ENCODE data around the gene TAS2R13. TPM values are rescaled to one million over a fixed set of nuclear protein-coding genes. Genes with fewer than 3 reads are reported as not detected.

The TAS2R13 gene
- polyA plus RNA-seq (ENCODE audit: insufficient read length), result 0.12 TPM
- long read RNA-seq, donor 1, result 0 reads
- long read RNA-seq, donor 2, result 0 reads
- long read RNA-seq, donor 3, result 0 reads
- long read RNA-seq, donor 4, result 0 reads
- long read RNA-seq, donor 5, result 0 reads
- long read RNA-seq, donor 6, result 0 reads
- long read RNA-seq, donor 7, result 0 reads
- long read RNA-seq, donor 8, result 0 reads

- no peak for DNase-seq
Observed at GRCh38 chr12:10909462-10909861, at the start of gene TAS2R13. Gene TAS2R13, minus strand, starts transcription at chr12:10909562. Its CDS starts 264 bp downstream, at chr12:10909298.

GRCh38 chr12:10957741-10958140 lies 48.4 kb upstream of the TAS2R13 start:
- DNase-seq, result no peak

- no peak for DNase-seq
Observed at GRCh38 chr12:10956085-10956484, 46.7 kb upstream of the TAS2R13 start.

- DNase-seq, result no peak
Observed at GRCh38 chr12:10952645-10953044, 43.3 kb upstream of the TAS2R13 start.

GRCh38 chr12:10943167-10943566 lies 33.8 kb upstream of the TAS2R13 start:
- no peak for DNase-seq

GRCh38 chr12:10941916-10942607 lies 32.7 kb upstream of the TAS2R13 start:
- no peak for DNase-seq

- DNase-seq, result no peak
Observed at GRCh38 chr12:10941369-10941768, 32.0 kb upstream of the TAS2R13 start.

GRCh38 chr12:10940389-10940788 lies 31.0 kb upstream of the TAS2R13 start:
- no peak for DNase-seq

GRCh38 chr12:10939163-10939562 lies 29.8 kb upstream of the TAS2R13 start, which contains the start of gene TAS2R14:
Gene TAS2R14, minus strand, starts transcription at chr12:10939263. Its CDS starts 56 bp downstream, at chr12:10939207.
- no peak for DNase-seq

GRCh38 chr12:10936506-10936905 lies 27.1 kb upstream of the TAS2R13 start:
- DNase-seq, result no peak

- no peak for DNase-seq
Observed at GRCh38 chr12:10928746-10929286, 19.5 kb upstream of the TAS2R13 start, which contains the start of gene PRH2. Gene PRH2, plus strand, starts transcription at chr12:10929236. Its CDS starts 38 bp downstream, at chr12:10929274.

- no peak for DNase-seq
Observed at GRCh38 chr12:10926269-10926668, 16.9 kb upstream of the TAS2R13 start.

- DNase-seq, result no peak
Observed at GRCh38 chr12:10919809-10920208, 10.4 kb upstream of the TAS2R13 start.

GRCh38 chr12:10910380-10910779 lies 1.0 kb upstream of the TAS2R13 start:
- no peak for DNase-seq

- DNase-seq, result no peak
Observed at GRCh38 chr12:10904686-10905085, 4.7 kb downstream of the TAS2R13 start.

GRCh38 chr12:10901427-10901826 lies 7.9 kb downstream of the TAS2R13 start:
- DNase-seq, result no peak

GRCh38 chr12:10900972-10901371 lies 8.4 kb downstream of the TAS2R13 start:
- DNase-seq, result no peak

GRCh38 chr12:10900530-10900929 lies 8.8 kb downstream of the TAS2R13 start:
- DNase-seq, result no peak

- DNase-seq, result no peak
Observed at GRCh38 chr12:10896854-10897253, 12.5 kb downstream of the TAS2R13 start.

GRCh38 chr12:10891937-10892336 lies 17.4 kb downstream of the TAS2R13 start:
- DNase-seq, result no peak

GRCh38 chr12:10889226-10889625 lies 20.1 kb downstream of the TAS2R13 start:
- no peak for DNase-seq

- DNase-seq, result no peak
Observed at GRCh38 chr12:10884086-10884725, 25.2 kb downstream of the TAS2R13 start, which contains the start of gene PRH1. Gene PRH1, minus strand, starts transcription at chr12:10884255. Its CDS starts 38 bp downstream, at chr12:10884217.

GRCh38 chr12:10873378-10873777 lies 36.0 kb downstream of the TAS2R13 start:
- DNase-seq, result no peak

All from left kidney (tissue), 8 donors.